GM12801 (cell line): ENCODE results near the gene PKN3.

Experiments
- TF ChIP-seq, protein P1 (sequence below): IDR thresholded peaks from one replicate; pipeline ENCODE4 v1.5.1; 2011; ENCODE audit warnings: control low read depth; ENCODE audit not compliant: insufficient read length; ENCODE audit errors: extremely low read depth

The PKN3 gene

DNA sequence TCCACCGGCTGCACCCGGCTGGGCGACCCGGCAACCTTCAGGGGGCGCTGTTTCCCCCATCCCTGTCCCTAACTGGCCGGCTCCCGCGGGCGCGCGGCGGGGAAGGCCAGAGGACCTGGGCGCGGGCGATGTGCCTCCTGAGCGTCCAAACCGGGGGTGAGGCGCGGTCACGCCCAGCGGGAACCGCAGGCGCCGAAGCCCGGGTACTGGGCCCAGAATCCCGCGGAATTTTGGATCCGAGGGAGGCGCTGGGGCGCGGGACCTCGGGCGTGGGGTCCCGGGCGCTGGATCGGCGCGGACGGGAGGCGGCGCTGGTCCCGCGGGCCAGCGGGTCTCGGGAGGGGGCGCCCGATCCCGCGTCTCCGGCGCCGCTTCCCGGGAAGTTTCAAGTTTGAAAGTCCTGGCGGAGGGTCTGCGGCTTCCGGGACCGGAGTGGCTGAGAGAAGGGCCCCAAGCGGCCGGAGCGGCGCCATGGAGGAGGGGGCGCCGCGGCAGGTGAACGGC is at the start of gene PKN3:
Gene PKN3, plus strand, starts transcription at position 59 of the 504 bp plus-strand sequence. Its CDS starts 413 bp downstream, at position 472.
- TF ChIP-seq, protein P1, sequence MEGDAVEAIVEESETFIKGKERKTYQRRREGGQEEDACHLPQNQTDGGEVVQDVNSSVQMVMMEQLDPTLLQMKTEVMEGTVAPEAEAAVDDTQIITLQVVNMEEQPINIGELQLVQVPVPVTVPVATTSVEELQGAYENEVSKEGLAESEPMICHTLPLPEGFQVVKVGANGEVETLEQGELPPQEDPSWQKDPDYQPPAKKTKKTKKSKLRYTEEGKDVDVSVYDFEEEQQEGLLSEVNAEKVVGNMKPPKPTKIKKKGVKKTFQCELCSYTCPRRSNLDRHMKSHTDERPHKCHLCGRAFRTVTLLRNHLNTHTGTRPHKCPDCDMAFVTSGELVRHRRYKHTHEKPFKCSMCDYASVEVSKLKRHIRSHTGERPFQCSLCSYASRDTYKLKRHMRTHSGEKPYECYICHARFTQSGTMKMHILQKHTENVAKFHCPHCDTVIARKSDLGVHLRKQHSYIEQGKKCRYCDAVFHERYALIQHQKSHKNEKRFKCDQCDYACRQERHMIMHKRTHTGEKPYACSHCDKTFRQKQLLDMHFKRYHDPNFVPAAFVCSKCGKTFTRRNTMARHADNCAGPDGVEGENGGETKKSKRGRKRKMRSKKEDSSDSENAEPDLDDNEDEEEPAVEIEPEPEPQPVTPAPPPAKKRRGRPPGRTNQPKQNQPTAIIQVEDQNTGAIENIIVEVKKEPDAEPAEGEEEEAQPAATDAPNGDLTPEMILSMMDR, result no peak

DNA sequence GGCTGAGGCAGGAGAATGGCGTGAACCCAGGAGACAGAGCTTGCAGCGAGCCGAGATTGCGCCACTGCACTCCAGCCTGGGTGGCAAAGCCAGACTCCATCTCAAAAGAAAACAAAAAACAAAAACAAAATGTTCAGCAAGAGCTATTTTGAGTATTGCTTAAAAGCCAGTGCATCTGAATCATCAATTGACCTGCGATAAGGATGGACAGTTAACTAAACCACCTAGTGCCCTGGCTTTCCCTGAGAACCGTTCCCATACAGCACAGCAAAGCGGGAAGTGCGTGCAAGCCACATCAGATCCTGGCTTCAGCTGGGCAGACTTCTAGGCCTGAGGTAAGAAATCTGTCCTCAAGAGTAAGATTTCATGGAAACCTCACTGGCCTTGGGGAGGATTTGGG is 48.4 kb upstream of the PKN3 start:
- TF ChIP-seq, protein P1, result no peak

- TF ChIP-seq, protein P1, result no peak
Measured at GRCh38 chr9:128654481-128654880, 47.8 kb upstream of the PKN3 start.

DNA sequence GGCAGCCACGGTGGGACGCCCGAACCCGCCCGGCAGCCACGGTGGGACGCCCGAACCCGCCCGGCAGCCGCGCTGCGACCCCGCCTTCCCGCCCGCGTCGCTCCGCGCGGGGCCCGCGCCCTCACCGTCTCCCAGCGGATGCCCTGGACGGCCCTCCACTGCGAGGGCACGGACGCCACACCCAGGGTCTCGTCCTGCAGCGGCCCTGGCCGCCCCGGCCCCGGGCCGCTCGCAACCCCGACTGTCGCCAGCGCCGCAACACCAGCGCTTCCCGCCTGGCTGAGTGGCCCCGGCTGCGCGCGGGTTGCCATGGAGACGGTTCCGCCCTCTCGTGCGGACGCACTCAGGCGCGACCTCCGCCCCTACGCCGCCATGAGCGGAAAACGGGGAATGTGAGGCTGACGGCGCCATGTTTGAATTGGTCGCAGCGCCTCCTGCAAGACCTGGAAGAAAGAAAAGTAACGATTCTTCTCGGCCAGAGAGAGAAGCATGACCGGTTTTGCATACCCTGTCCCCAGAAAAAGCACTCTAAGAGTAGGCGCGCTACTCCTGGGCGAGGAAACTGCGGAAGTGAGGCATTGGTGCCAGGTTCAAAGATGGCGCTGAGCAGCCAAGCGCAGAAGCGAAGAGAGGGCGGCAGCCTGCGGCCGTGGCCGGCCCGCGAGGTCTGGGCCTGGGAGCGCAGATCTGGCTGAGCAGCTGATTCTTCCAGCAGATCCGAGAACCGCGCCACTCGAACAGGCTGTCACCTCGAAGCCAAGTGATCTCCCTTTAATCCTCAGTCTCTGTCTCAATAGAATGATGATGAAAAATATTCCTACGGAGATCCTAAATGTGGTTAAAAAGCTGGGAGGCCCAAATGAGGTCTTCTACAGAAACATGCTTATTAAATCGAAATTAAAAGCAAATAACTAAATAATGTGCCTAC is 45.6 kb upstream of the PKN3 start, which contains the start of gene DYNC2I2:
Gene DYNC2I2, minus strand, starts transcription at position 432 of the 928 bp plus-strand sequence. Its CDS starts 121 bp downstream, at position 311.
- TF ChIP-seq, protein P1, result no peak

DNA sequence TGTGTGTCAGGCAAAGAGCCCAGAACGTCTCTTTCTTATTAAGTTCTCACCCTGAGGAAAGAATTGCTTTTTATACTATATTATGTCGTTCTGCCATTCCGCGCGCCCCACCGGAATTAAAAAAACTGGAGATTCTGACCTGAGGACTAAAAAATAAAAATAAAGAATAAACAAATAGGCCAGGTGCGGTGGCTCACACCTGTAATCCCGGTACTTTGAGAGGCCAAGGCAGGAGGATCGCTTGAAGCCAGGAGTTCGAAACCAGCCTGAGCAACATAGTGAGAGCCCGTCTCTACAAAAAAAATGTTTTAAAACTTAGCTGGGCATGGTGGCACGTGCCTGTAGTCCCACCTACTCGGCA is 45.0 kb upstream of the PKN3 start:
- TF ChIP-seq, protein P1, result no peak

DNA sequence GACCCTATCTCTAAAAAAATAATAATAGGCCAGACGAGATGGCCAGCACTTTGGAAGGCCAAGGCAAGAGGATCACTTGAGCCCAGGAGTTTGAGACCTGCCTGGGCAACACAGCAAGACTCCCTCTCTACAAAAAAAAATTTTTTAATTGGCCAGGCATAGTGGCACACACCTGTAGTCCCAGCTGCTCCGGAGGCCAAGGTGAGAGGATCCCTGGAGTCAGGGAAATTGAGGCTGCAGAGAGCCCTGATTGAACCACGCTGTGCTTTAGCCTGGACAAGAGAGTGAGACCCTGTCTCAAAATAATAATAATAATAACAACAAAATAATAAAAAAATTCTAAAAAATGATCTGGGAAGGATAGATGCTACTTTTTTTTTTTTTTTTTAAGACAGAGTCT is 44.5 kb upstream of the PKN3 start:
- TF ChIP-seq, protein P1, result no peak

GRCh38 chr9:128669786-128670185 is 32.5 kb upstream of the PKN3 start:
- TF ChIP-seq, protein P1, result no peak
